ENCODE data around the gene ELFN1. TPM values are rescaled to one million over a fixed set of nuclear protein-coding genes. Genes with fewer than 3 reads are reported as not detected.

ELFN1 gene
- total and polyA plus RNA-seq, 9 of the 15 experiments (the other 6 are each of a cell fraction or from before 2014, with no cell fraction given), result 0.04 to 0.64 (median 0.18) TPM; not detected in 2

DNA sequence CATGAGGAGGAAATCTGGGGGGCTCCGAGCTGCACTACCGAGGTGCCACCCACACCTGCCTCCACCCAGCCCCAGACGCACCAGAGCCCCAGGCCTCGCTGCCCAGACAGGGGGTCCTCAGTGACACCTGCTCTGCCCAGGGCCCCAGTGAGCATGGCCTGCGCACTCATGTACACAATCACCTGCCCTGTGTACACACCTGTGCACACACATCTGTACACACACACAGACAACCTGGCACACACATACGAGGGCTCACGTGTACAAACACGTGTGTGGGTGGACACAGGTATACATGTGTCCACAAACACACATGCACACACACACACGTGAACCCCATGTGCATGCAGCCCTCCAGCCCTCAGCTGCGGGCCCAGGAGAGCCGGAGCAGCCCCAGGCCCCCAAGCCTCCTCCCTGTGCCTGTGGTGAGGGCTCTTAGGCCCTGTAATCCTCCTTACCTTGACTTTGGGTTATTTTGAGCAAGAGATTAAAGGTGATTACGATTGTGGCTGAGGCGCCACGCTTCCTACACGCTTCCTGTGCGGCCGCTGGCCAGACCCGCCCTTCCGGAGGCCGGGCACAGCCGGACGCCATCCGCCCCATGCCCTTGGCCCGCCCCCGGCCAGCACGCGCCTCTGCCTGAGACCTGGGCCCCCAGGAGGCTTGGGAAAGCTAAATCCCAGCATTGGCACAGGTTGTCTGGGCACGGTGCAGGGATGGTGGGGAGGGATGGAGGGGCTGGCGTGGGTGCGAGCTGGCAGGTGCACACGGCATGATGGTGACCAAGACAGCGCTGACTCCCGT is 71.9 kb downstream of the ELFN1 start (continued):
- TF ChIP-seq HSF4 (CRISPR knock-in tag; IDR thresholded peaks at IDR 0.05; ENCODE audit: borderline replicate concordance) (no peak), ZFP36 (IDR thresholded peaks at IDR 0.05; ENCODE audit: low read depth, low read length, partially characterized antibody) (no peak), TAF1 (IDR thresholded peaks at IDR 0.05; ENCODE audit: control insufficient read depth, extremely low read depth, insufficient read depth, low read length, severe bottlenecking) (no peak), ZFP1 (CRISPR knock-in tag; IDR thresholded peaks at IDR 0.05) (no peak), ZNF384 (IDR thresholded peaks at IDR 0.05; ENCODE audit: low read depth, low read length) (no peak), SMAD3 (CRISPR knock-in tag; conservative IDR thresholded peaks at IDR 0.05) (no peak), SMARCA4 (IDR thresholded peaks at IDR 0.05) (no peak), ZNF561 (CRISPR knock-in tag; conservative IDR thresholded peaks at IDR 0.05) (no peak), NBN (IDR thresholded peaks at IDR 0.05; ENCODE audit: low read depth) (no peak), DDX20 (tag; IDR thresholded peaks at IDR 0.05; ENCODE audit: low read depth) (no peak), ZNF589 (CRISPR knock-in tag; IDR thresholded peaks at IDR 0.05; ENCODE audit: low read depth) (peak; percentile 9; the same call in 1 of the 2 replicates), PCBP1 (IDR thresholded peaks at IDR 0.05; ENCODE audit: low read depth, low read length, poor library complexity, severe bottlenecking) (no peak), ETV1 (tag; conservative IDR thresholded peaks at IDR 0.05; ENCODE audit: low read depth) (peak; percentile 69; the same call in 1 of the 2 replicates), DACH1 (IDR thresholded peaks at IDR 0.05; ENCODE audit: partially characterized antibody) (no peak)
- TF ChIP-seq, protein P1, sequence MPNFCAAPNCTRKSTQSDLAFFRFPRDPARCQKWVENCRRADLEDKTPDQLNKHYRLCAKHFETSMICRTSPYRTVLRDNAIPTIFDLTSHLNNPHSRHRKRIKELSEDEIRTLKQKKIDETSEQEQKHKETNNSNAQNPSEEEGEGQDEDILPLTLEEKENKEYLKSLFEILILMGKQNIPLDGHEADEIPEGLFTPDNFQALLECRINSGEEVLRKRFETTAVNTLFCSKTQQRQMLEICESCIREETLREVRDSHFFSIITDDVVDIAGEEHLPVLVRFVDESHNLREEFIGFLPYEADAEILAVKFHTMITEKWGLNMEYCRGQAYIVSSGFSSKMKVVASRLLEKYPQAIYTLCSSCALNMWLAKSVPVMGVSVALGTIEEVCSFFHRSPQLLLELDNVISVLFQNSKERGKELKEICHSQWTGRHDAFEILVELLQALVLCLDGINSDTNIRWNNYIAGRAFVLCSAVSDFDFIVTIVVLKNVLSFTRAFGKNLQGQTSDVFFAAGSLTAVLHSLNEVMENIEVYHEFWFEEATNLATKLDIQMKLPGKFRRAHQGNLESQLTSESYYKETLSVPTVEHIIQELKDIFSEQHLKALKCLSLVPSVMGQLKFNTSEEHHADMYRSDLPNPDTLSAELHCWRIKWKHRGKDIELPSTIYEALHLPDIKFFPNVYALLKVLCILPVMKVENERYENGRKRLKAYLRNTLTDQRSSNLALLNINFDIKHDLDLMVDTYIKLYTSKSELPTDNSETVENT (CRISPR knock-in tag; IDR thresholded peaks at IDR 0.05), result no peak
- TF ChIP-seq, protein P2, sequence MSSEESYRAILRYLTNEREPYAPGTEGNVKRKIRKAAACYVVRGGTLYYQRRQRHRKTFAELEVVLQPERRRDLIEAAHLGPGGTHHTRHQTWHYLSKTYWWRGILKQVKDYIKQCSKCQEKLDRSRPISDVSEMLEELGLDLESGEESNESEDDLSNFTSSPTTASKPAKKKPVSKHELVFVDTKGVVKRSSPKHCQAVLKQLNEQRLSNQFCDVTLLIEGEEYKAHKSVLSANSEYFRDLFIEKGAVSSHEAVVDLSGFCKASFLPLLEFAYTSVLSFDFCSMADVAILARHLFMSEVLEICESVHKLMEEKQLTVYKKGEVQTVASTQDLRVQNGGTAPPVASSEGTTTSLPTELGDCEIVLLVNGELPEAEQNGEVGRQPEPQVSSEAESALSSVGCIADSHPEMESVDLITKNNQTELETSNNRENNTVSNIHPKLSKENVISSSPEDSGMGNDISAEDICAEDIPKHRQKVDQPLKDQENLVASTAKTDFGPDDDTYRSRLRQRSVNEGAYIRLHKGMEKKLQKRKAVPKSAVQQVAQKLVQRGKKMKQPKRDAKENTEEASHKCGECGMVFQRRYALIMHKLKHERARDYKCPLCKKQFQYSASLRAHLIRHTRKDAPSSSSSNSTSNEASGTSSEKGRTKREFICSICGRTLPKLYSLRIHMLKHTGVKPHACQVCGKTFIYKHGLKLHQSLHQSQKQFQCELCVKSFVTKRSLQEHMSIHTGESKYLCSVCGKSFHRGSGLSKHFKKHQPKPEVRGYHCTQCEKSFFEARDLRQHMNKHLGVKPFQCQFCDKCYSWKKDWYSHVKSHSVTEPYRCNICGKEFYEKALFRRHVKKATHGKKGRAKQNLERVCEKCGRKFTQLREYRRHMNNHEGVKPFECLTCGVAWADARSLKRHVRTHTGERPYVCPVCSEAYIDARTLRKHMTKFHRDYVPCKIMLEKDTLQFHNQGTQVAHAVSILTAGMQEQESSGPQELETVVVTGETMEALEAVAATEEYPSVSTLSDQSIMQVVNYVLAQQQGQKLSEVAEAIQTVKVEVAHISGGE (CRISPR knock-in tag; IDR thresholded peaks at IDR 0.05), result no peak
- TF ChIP-seq, protein P3, sequence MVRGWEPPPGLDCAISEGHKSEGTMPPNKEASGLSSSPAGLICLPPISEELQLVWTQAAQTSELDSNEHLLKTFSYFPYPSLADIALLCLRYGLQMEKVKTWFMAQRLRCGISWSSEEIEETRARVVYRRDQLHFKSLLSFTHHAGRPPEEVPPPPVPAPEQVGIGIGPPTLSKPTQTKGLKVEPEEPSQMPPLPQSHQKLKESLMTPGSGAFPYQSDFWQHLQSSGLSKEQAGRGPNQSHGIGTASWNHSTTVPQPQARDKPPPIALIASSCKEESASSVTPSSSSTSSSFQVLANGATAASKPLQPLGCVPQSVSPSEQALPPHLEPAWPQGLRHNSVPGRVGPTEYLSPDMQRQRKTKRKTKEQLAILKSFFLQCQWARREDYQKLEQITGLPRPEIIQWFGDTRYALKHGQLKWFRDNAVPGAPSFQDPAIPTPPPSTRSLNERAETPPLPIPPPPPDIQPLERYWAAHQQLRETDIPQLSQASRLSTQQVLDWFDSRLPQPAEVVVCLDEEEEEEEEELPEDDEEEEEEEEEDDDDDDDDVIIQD (CRISPR knock-in tag; IDR thresholded peaks at IDR 0.05), result no peak
- TF ChIP-seq, protein P4, sequence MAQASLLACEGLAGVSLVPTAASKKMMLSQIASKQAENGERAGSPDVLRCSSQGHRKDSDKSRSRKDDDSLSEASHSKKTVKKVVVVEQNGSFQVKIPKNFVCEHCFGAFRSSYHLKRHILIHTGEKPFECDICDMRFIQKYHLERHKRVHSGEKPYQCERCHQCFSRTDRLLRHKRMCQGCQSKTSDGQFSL (CRISPR knock-in tag; IDR thresholded peaks at IDR 0.05), result peak; percentile 43
- TF ChIP-seq, protein P4 (tag; IDR thresholded peaks at IDR 0.05), result no peak
